ENCODE results near the gene NRG3. TPM values are rescaled to one million over a fixed set of nuclear protein-coding genes. Genes with fewer than 3 reads are reported as not detected.
A peak's percentile ranks its signal among the peaks of the same experiment; 100 is the strongest.

Gene NRG3
- total and polyA plus RNA-seq, 3 donors from 2014 or later: 2.7 to 3.9 (median 2.7) TPM

DNA sequence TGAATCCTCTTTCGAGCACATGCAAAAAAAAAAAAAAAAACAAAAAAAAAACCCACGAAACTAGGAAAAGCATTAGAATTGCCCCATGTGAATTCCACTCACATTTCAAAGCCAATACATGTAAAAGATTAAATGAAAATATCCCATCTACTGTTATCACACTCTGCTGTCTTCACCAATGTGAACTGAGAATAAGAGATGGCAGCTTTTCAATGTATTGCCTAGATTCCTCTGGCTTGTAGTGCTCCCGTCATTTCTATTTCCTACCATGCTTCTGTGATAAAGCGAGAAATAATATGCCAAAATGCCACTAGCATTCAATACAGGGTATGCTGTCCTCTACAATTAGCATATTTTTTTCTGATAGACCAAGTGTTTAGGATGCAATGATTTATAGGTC lies 517.0 kb downstream of the NRG3 start:
- no peak overlapping the region for H3K27ac ChIP-seq
- H3K27me3 ChIP-seq: no peaks in the 10 kb centered on the region
- H3K4me1 ChIP-seq: no peaks in the 10 kb centered on the region
- intact Hi-C loops (cut with DNase I; ENCODE audit: low total_unique reads): no loop called here
- H3K4me3 ChIP-seq: no peak overlapping the region
- no peaks in the 10 kb centered on the region for H3K9me3 ChIP-seq
- TF ChIP-seq POLR2A (IDR thresholded peaks at IDR 0.05): no peak
- TF ChIP-seq, protein P1, sequence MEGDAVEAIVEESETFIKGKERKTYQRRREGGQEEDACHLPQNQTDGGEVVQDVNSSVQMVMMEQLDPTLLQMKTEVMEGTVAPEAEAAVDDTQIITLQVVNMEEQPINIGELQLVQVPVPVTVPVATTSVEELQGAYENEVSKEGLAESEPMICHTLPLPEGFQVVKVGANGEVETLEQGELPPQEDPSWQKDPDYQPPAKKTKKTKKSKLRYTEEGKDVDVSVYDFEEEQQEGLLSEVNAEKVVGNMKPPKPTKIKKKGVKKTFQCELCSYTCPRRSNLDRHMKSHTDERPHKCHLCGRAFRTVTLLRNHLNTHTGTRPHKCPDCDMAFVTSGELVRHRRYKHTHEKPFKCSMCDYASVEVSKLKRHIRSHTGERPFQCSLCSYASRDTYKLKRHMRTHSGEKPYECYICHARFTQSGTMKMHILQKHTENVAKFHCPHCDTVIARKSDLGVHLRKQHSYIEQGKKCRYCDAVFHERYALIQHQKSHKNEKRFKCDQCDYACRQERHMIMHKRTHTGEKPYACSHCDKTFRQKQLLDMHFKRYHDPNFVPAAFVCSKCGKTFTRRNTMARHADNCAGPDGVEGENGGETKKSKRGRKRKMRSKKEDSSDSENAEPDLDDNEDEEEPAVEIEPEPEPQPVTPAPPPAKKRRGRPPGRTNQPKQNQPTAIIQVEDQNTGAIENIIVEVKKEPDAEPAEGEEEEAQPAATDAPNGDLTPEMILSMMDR (IDR thresholded peaks at IDR 0.05): no peak
- no peak for DNase-seq
- H3K36me3 ChIP-seq (ENCODE audit: low read depth, missing control alignments): no peaks in the 10 kb centered on the region
- 65 to 76% methylated on average over 4 of the region's 4 CpGs for WGBS, 2 donors

DNA sequence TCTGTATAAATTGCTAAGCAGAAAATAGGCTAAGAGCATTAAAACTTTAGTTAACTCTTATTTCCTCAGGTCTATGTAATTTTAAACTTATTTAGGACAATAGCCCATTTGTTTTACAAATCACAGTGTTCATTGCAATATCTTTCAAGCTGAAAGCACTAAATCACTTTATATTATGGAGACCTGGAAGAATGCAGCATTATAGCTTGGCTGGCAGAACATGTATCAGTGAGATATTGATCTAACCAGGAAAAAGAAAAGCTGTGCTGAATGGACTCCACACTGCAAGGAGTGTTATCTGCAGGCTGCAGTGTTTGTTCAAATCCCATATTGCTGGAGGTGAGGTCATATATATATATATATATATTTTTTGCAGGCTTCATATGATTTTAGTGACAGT lies 517.5 kb downstream of the NRG3 start:
- no peak for DNase-seq
- H3K27me3 ChIP-seq: no peaks in the 10 kb centered on the region

DNA sequence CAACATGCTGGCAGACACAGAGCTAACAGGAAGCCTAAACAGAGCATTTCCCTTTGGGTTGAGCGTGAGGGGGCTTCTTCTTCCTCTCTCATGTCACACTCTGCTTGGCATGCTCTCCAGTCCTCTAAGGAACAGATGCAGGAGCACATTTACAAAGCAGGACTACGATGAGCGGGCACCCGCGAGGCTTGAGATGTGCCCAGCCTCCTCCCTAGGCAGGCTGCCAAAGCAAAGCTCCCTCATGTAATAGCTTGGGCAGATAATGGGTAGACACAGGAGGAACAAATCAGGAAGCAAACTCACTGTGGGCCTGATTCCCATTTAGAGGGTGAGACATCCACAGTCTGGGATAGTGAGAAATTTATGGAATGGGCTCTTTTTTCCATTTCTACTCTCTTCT lies 519.1 kb downstream of the NRG3 start:
- DNase-seq: peak; percentile 51
- intact Hi-C loops (cut with DNase I; ENCODE audit: low total_unique reads): no loop called here
- no peaks in the 10 kb centered on the region for H3K4me1 ChIP-seq
- no peak for TF ChIP-seq POLR2A (IDR thresholded peaks at IDR 0.05)
- TF ChIP-seq, protein P1 (IDR thresholded peaks at IDR 0.05): no peak
- WGBS, 2 donors: 71 to 100% methylated on average over 5 of the region's 5 CpGs
- no peaks in the 10 kb centered on the region for H3K27me3 ChIP-seq
- H3K36me3 ChIP-seq (ENCODE audit: low read depth, missing control alignments): no peaks in the 10 kb centered on the region
- no peaks in the 10 kb centered on the region for H3K9me3 ChIP-seq
- H3K27ac ChIP-seq: no peak overlapping the region
- no peak overlapping the region for H3K4me3 ChIP-seq

More for the DNA sequence above, 517.5 kb downstream of the NRG3 start:
- Histone ChIP-seq H3K36me3 (ENCODE audit: low read depth, missing control alignments) (no peaks in the 10 kb centered on the region), H3K27ac (no peak overlapping the region), H3K4me1 (no peaks in the 10 kb centered on the region), H3K4me3 (no peak overlapping the region), H3K9me3 (no peaks in the 10 kb centered on the region)
- TF ChIP-seq, protein P1 (IDR thresholded peaks at IDR 0.05): no peak
- no peak for TF ChIP-seq POLR2A (IDR thresholded peaks at IDR 0.05)
- intact Hi-C loops (cut with DNase I; ENCODE audit: low total_unique reads): no loop called here

GRCh38 chr10:82394987-82395386 lies 520.0 kb downstream of the NRG3 start:
- H3K27ac ChIP-seq: no peak overlapping the region
- no peak for DNase-seq
- intact Hi-C loops (cut with DNase I; ENCODE audit: low total_unique reads): no loop called here
- no peaks in the 10 kb centered on the region for H3K27me3 ChIP-seq
- WGBS, 2 donors: 92 to 95% methylated on average over 5 of the region's 5 CpGs
- TF ChIP-seq, protein P1 (IDR thresholded peaks at IDR 0.05): no peak
- TF ChIP-seq POLR2A (IDR thresholded peaks at IDR 0.05): no peak
- H3K36me3 ChIP-seq (ENCODE audit: low read depth, missing control alignments): no peaks in the 10 kb centered on the region
- no peaks in the 10 kb centered on the region for H3K9me3 ChIP-seq
- H3K4me3 ChIP-seq: no peak overlapping the region
- H3K4me1 ChIP-seq: no peaks in the 10 kb centered on the region

GRCh38 chr10:82396886-82397285 lies 521.9 kb downstream of the NRG3 start:
- Histone ChIP-seq H3K36me3 (ENCODE audit: low read depth, missing control alignments) (no peaks in the 10 kb centered on the region), H3K4me1 (no peaks in the 10 kb centered on the region), H3K4me3 (no peak overlapping the region), H3K9me3 (no peaks in the 10 kb centered on the region), H3K27me3 (no peaks in the 10 kb centered on the region), H3K27ac (no peak overlapping the region)
- no peak for DNase-seq
- intact Hi-C loops (cut with DNase I; ENCODE audit: low total_unique reads): no loop called here
- TF ChIP-seq POLR2A (IDR thresholded peaks at IDR 0.05): no peak
- TF ChIP-seq, protein P1 (IDR thresholded peaks at IDR 0.05): no peak

All from testis (tissue), 3 donors.